CD4-positive, alpha-beta T cell (primary cell): ENCODE data around the gene GPR32. TPM values are rescaled to one million over a fixed set of nuclear protein-coding genes. Genes with fewer than 3 reads are reported as not detected.

Experiments used
- ATAC-seq: fragments of 200-7000 bp; cut with Tn5 transposase; one replicate; pipeline ENCODE4 v1.10.0; 2022; ENCODE audit warnings: mild to moderate bottlenecking; ENCODE audit not compliant: poor library complexity
- CTCF ChIA-PET: fragments of 350-600 bp; sonication (Branson Sonifier 250); formaldehyde crosslinking; loops from one replicate; lab custom pipeline; 2021; ENCODE audit warnings: antibody characterized with exemption, inconsistent platforms; lab: Charles Lee
- POLR2A ChIA-PET: fragments of 350-600 bp; sonication (Branson Sonifier 250); formaldehyde crosslinking; loops from one replicate; lab custom pipeline; 2021; ENCODE audit warnings: antibody characterized with exemption, inconsistent platforms; lab: Charles Lee
- DNase-seq, 14 experiments: peaks; one replicate each; pipeline ENCODE4 v3.0.0-alpha.2; 2013 to 2020; ENCODE audit warnings: mixed read lengths in 2 of 14
- H3K27ac ChIP-seq, 2 donors: one replicate each; pipeline versions ENCODE4 v1.5.1 to v1.7.0; 2013; ENCODE audit warnings: low read length in 2 of 2, low read depth in 1 of 2, mild to moderate bottlenecking in 1 of 2
- H3K27me3 ChIP-seq, 2 experiments: 1 replicate in 1 of 2; 2 replicates in 1 of 2; pipeline versions ENCODE4 v1.6.1 to v1.7.0; 2013; ENCODE audit warnings: low read length in 2 of 2, control low read depth in 1 of 2, mild to moderate bottlenecking in 1 of 2, moderate library complexity in 1 of 2; ENCODE audit not compliant: insufficient read depth in 2 of 2, control insufficient read depth in 1 of 2
- H3K36me3 ChIP-seq: one replicate; pipeline ENCODE4 v1.6.1; 2013; ENCODE audit warnings: low read length, control low read depth; ENCODE audit not compliant: insufficient read depth
- H3K4me1 ChIP-seq: one replicate; pipeline ENCODE4 v1.6.1; 2013; ENCODE audit warnings: low read length, control low read depth; ENCODE audit not compliant: insufficient read depth
- H3K4me3 ChIP-seq: one replicate; pipeline ENCODE4 v1.5.1; 2013; ENCODE audit warnings: mild to moderate bottlenecking, low read length, moderate library complexity
- H3K9me3 ChIP-seq, 2 experiments: 1 replicate in 1 of 2; 2 replicates in 1 of 2; pipeline versions ENCODE4 v1.6.1 to v1.7.0; 2013; ENCODE audit warnings: low read length in 2 of 2, mild to moderate bottlenecking in 2 of 2, control low read depth in 1 of 2, moderate library complexity in 1 of 2; ENCODE audit not compliant: control insufficient read depth in 1 of 2, insufficient read depth in 1 of 2
- H3K27ac Mint-ChIP-seq: one replicate; pipeline ENCODE4 v1.8.0; 2020; ENCODE audit warnings: mixed read lengths
- H3K27me3 Mint-ChIP-seq: one replicate; pipeline ENCODE4 v1.8.0; 2021; ENCODE audit warnings: mixed read lengths
- H3K36me3 Mint-ChIP-seq: one replicate; pipeline ENCODE4 v1.8.0; 2021; ENCODE audit warnings: low read depth, mixed read lengths
- H3K4me1 Mint-ChIP-seq: one replicate; pipeline ENCODE4 v1.8.0; 2021; ENCODE audit warnings: low read depth, mixed read lengths
- H3K4me3 Mint-ChIP-seq: one replicate; pipeline ENCODE4 v1.8.0; 2020; ENCODE audit warnings: mild to moderate bottlenecking, mixed read lengths
- H3K9me3 Mint-ChIP-seq: one replicate; pipeline ENCODE4 v1.8.0; 2020; ENCODE audit warnings: mixed read lengths
- intact Hi-C, 2 experiments: fragments of 100-400 bp; cut with DNase I in 1 of 2; cut with micrococcal nuclease in 1 of 2; formaldehyde crosslinking; loops; one replicate each; pipeline versions ENCODE4 v1.15.1 to v1.9.0; 2023 to 2025; cut with DNase I, micrococcal nuclease
- total RNA-seq, 174 experiments: library from RNA in 2 of 174; stranded (reverse) in 2 of 174; gene quantifications; one replicate each; pipeline ENCODE4 v1.2.3 and lab custom pipeline; 2021 to 2026
- TF ChIP-seq, protein P1 (sequence below): fragments of 200-600 bp; IDR thresholded peaks from one replicate; pipeline ENCODE4 v1.8.0; 2022; ENCODE audit warnings: antibody characterized with exemption, mild to moderate bottlenecking

GPR32 gene
- total RNA-seq, 2 experiments from 2014 or later, result not detected

- Histone ChIP-seq H3K4me3 (no peak overlapping the region), H3K4me1 (peaks cover 15% of the 10 kb centered on the region), H3K27me3 (no peaks in the 10 kb centered on the region), H3K36me3 (peaks cover 23% of the 10 kb centered on the region), H3K27ac (no peak overlapping the region), H3K9me3 (no peaks in the 10 kb centered on the region)
- ChIA-PET CTCF (interaction anchor here (1.4 kb wide), 1 partner anchor 126 kb away, joined by 3 read pairs; no protein-coding TSS in a partner anchor), POLR2A (no interaction called here)
- peak overlapping the region; percentile 33 for H3K27ac Mint-ChIP-seq
- H3K4me1 Mint-ChIP-seq, result peaks cover 5% of the 10 kb centered on the region
- H3K27me3 Mint-ChIP-seq, result no peaks in the 10 kb centered on the region
- no peaks in the 10 kb centered on the region for H3K9me3 Mint-ChIP-seq
- DNase-seq, result no peak
- peaks cover 25% of the 10 kb centered on the region for H3K36me3 Mint-ChIP-seq
- TF ChIP-seq, protein P1, sequence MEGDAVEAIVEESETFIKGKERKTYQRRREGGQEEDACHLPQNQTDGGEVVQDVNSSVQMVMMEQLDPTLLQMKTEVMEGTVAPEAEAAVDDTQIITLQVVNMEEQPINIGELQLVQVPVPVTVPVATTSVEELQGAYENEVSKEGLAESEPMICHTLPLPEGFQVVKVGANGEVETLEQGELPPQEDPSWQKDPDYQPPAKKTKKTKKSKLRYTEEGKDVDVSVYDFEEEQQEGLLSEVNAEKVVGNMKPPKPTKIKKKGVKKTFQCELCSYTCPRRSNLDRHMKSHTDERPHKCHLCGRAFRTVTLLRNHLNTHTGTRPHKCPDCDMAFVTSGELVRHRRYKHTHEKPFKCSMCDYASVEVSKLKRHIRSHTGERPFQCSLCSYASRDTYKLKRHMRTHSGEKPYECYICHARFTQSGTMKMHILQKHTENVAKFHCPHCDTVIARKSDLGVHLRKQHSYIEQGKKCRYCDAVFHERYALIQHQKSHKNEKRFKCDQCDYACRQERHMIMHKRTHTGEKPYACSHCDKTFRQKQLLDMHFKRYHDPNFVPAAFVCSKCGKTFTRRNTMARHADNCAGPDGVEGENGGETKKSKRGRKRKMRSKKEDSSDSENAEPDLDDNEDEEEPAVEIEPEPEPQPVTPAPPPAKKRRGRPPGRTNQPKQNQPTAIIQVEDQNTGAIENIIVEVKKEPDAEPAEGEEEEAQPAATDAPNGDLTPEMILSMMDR, result no peak
- no peak for ATAC-seq
- H3K4me3 Mint-ChIP-seq, result no peak overlapping the region
- intact Hi-C loops, result no loop called here
Measured at GRCh38 chr19:50795664-50796073, 25.4 kb downstream of the GPR32 start.

DNA sequence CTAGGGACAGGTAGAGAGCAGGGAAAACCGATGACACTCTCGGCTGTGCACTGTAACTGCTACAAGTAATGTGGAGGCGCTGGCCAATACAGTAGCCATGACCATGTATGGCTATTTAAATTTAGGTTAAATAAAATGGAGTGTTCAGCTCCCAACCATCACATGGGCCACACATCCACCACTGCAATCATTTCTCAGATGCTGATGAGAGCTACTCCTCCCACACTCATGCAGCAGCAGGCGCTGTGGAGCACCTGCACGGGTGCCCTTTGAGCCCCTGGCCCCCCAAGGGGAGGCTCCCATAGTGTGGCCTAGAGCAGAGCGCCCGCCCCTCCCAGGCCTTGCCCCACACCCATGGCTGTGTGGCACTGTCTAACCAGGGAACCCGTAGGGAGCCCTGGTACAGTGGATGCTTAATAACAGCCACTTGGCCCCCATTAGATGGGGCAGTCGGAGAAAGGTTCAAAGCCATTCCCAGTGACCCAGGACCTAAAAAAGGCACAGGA lies 25.9 kb downstream of the GPR32 start:
- intact Hi-C loops, result no loop called here
- CTCF ChIA-PET, result interaction anchor here (1.4 kb wide), 1 partner anchor 126 kb away, joined by 3 read pairs; no protein-coding TSS in a partner anchor
- ATAC-seq (peak; percentile 13), DNase-seq (no peak)
- H3K36me3 ChIP-seq, result peaks cover 28% of the 10 kb centered on the region
- Mint-ChIP-seq H3K4me1 (peaks cover 9% of the 10 kb centered on the region), H3K27me3 (no peaks in the 10 kb centered on the region), H3K27ac (no peak overlapping the region), H3K4me3 (no peak overlapping the region), H3K9me3 (no peaks in the 10 kb centered on the region), H3K36me3 (peaks cover 30% of the 10 kb centered on the region)
- no peaks in the 10 kb centered on the region for H3K27me3 ChIP-seq
- H3K4me3 ChIP-seq, result no peak overlapping the region
- POLR2A ChIA-PET, result no interaction called here
- H3K9me3 ChIP-seq, result no peaks in the 10 kb centered on the region
- TF ChIP-seq, protein P1, result no peak
- no peak overlapping the region for H3K27ac ChIP-seq
- peaks cover 15% of the 10 kb centered on the region for H3K4me1 ChIP-seq

GRCh38 chr19:50796634-50797428 lies 26.6 kb downstream of the GPR32 start:
- Histone ChIP-seq H3K27me3 (no peaks in the 10 kb centered on the region), H3K9me3 (no peaks in the 10 kb centered on the region), H3K27ac (no peak overlapping the region), H3K36me3 (peaks cover 30% of the 10 kb centered on the region), H3K4me1 (peaks cover 15% of the 10 kb centered on the region), H3K4me3 (no peak overlapping the region)
- intact Hi-C loops, result no loop called here
- Mint-ChIP-seq H3K36me3 (peaks cover 35% of the 10 kb centered on the region), H3K27me3 (no peaks in the 10 kb centered on the region), H3K4me3 (no peak overlapping the region), H3K4me1 (peaks cover 10% of the 10 kb centered on the region), H3K9me3 (no peaks in the 10 kb centered on the region), H3K27ac (no peak overlapping the region)
- ChIA-PET POLR2A (no interaction called here), CTCF (no interaction called here)
- TF ChIP-seq, protein P1, result no peak
- ATAC-seq (no peak), DNase-seq (no peak)
